CD4-positive, alpha-beta T cell (primary cell): ENCODE measurements around the gene TOMM5. TPM values are rescaled to one million over a fixed set of nuclear protein-coding genes. Genes with fewer than 3 reads are reported as not detected.

Experiments
- ATAC-seq: fragments of 200-7000 bp; cut with Tn5 transposase; one replicate; pipeline ENCODE4 v1.10.0; 2022; ENCODE audit warnings: mild to moderate bottlenecking; ENCODE audit not compliant: poor library complexity
- CTCF ChIA-PET: fragments of 350-600 bp; sonication (Branson Sonifier 250); formaldehyde crosslinking; loops from one replicate; lab custom pipeline; 2021; ENCODE audit warnings: antibody characterized with exemption, inconsistent platforms; lab: Charles Lee
- POLR2A ChIA-PET: fragments of 350-600 bp; sonication (Branson Sonifier 250); formaldehyde crosslinking; loops from one replicate; lab custom pipeline; 2021; ENCODE audit warnings: antibody characterized with exemption, inconsistent platforms; lab: Charles Lee
- DNase-seq, 14 experiments: peaks; one replicate each; pipeline ENCODE4 v3.0.0-alpha.2; 2013 to 2020; ENCODE audit warnings: mixed read lengths in 2 of 14
- H3K27ac ChIP-seq, 2 donors: one replicate each; pipeline versions ENCODE4 v1.5.1 to v1.7.0; 2013; ENCODE audit warnings: low read length in 2 of 2, low read depth in 1 of 2, mild to moderate bottlenecking in 1 of 2
- H3K27me3 ChIP-seq, 2 experiments: 1 replicate in 1 of 2; 2 replicates in 1 of 2; pipeline versions ENCODE4 v1.6.1 to v1.7.0; 2013; ENCODE audit warnings: low read length in 2 of 2, control low read depth in 1 of 2, mild to moderate bottlenecking in 1 of 2, moderate library complexity in 1 of 2; ENCODE audit not compliant: insufficient read depth in 2 of 2, control insufficient read depth in 1 of 2
- H3K36me3 ChIP-seq: one replicate; pipeline ENCODE4 v1.6.1; 2013; ENCODE audit warnings: low read length, control low read depth; ENCODE audit not compliant: insufficient read depth
- H3K4me1 ChIP-seq: one replicate; pipeline ENCODE4 v1.6.1; 2013; ENCODE audit warnings: low read length, control low read depth; ENCODE audit not compliant: insufficient read depth
- H3K4me3 ChIP-seq: one replicate; pipeline ENCODE4 v1.5.1; 2013; ENCODE audit warnings: mild to moderate bottlenecking, low read length, moderate library complexity
- H3K9me3 ChIP-seq, 2 experiments: 1 replicate in 1 of 2; 2 replicates in 1 of 2; pipeline versions ENCODE4 v1.6.1 to v1.7.0; 2013; ENCODE audit warnings: low read length in 2 of 2, mild to moderate bottlenecking in 2 of 2, control low read depth in 1 of 2, moderate library complexity in 1 of 2; ENCODE audit not compliant: control insufficient read depth in 1 of 2, insufficient read depth in 1 of 2
- H3K27ac Mint-ChIP-seq: one replicate; pipeline ENCODE4 v1.8.0; 2020; ENCODE audit warnings: mixed read lengths
- H3K27me3 Mint-ChIP-seq: one replicate; pipeline ENCODE4 v1.8.0; 2021; ENCODE audit warnings: mixed read lengths
- H3K36me3 Mint-ChIP-seq: one replicate; pipeline ENCODE4 v1.8.0; 2021; ENCODE audit warnings: low read depth, mixed read lengths
- H3K4me1 Mint-ChIP-seq: one replicate; pipeline ENCODE4 v1.8.0; 2021; ENCODE audit warnings: low read depth, mixed read lengths
- H3K4me3 Mint-ChIP-seq: one replicate; pipeline ENCODE4 v1.8.0; 2020; ENCODE audit warnings: mild to moderate bottlenecking, mixed read lengths
- H3K9me3 Mint-ChIP-seq: one replicate; pipeline ENCODE4 v1.8.0; 2020; ENCODE audit warnings: mixed read lengths
- intact Hi-C, 2 experiments: fragments of 100-400 bp; cut with DNase I in 1 of 2; cut with micrococcal nuclease in 1 of 2; formaldehyde crosslinking; loops; one replicate each; pipeline versions ENCODE4 v1.15.1 to v1.9.0; 2023 to 2025; cut with DNase I, micrococcal nuclease
- total RNA-seq, 174 experiments: library from RNA in 2 of 174; stranded (reverse) in 2 of 174; gene quantifications; one replicate each; pipeline ENCODE4 v1.2.3 and lab custom pipeline; 2021 to 2026
- TF ChIP-seq, protein P1 (sequence below): fragments of 200-600 bp; IDR thresholded peaks from one replicate; pipeline ENCODE4 v1.8.0; 2022; ENCODE audit warnings: antibody characterized with exemption, mild to moderate bottlenecking

TOMM5 gene
- total RNA-seq, 2 experiments from 2014 or later = 31.4 to 35.3 TPM

DNA sequence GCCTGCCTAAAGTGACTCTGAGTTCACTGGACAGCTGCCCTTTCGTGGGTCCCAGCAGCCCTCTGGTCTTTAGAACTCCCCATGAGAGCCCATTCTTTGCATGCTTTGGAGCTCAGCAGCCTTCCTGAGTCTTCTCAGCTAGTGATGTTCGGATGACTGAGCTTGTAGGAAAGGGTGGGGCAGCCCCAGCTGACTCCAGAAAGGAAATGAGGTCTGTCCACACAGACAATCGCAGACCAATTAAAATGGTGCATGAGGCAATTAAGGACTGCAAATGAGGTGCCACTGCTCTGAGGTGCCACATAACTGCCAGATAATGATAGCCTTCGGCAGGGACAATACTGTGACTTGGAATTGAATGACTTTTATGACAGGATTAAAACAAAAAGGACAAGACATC, 25.4 kb upstream of the TOMM5 start:
- TF ChIP-seq, protein P1, sequence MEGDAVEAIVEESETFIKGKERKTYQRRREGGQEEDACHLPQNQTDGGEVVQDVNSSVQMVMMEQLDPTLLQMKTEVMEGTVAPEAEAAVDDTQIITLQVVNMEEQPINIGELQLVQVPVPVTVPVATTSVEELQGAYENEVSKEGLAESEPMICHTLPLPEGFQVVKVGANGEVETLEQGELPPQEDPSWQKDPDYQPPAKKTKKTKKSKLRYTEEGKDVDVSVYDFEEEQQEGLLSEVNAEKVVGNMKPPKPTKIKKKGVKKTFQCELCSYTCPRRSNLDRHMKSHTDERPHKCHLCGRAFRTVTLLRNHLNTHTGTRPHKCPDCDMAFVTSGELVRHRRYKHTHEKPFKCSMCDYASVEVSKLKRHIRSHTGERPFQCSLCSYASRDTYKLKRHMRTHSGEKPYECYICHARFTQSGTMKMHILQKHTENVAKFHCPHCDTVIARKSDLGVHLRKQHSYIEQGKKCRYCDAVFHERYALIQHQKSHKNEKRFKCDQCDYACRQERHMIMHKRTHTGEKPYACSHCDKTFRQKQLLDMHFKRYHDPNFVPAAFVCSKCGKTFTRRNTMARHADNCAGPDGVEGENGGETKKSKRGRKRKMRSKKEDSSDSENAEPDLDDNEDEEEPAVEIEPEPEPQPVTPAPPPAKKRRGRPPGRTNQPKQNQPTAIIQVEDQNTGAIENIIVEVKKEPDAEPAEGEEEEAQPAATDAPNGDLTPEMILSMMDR = no peak

DNA sequence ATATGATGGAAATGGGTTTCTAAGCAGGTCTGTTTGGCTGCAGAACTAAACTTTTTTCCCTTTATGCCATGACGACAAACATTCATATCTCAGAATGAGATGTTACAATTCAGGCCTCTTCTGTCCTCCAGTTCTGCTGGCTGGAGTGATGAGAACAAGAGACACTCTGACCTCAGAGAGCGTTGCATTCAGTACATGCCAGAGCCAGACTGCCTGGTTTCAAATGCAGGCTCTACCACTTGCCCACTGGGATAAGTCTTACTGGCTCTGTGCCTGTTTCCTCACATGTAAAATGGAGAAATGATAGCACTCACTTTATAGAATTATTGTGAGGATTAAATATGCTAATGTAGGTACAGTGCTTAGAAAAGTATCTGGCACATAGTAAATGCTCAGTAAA, 24.8 kb upstream of the TOMM5 start:
- Histone ChIP-seq H3K4me3 (no peak overlapping the region), H3K4me1 (peaks cover 3% of the 10 kb centered on the region), H3K36me3 (no peaks in the 10 kb centered on the region), H3K9me3 (no peaks in the 10 kb centered on the region), H3K27ac (no peak overlapping the region), H3K27me3 (no peaks in the 10 kb centered on the region)
- no peaks in the 10 kb centered on the region for H3K9me3 Mint-ChIP-seq
- H3K27me3 Mint-ChIP-seq = peaks cover 15% of the 10 kb centered on the region
- no peak overlapping the region for H3K4me3 Mint-ChIP-seq
- ATAC-seq = no peak
- no peaks in the 10 kb centered on the region for H3K4me1 Mint-ChIP-seq
- no peak overlapping the region for H3K27ac Mint-ChIP-seq
- POLR2A ChIA-PET = no interaction called here
- H3K36me3 Mint-ChIP-seq = no peaks in the 10 kb centered on the region
- intact Hi-C loops = loop anchor here in 1 of 2 experiments (5.0 kb wide), 1 partner anchor 50 kb away; no protein-coding TSS in a partner anchor
- TF ChIP-seq, protein P1 = no peak
- CTCF ChIA-PET = no interaction called here
- DNase-seq = no peak

More for the DNA sequence above, 25.4 kb upstream of the TOMM5 start:
- CTCF ChIA-PET = no interaction called here
- H3K4me3 ChIP-seq = no peak overlapping the region
- no peak for ATAC-seq
- Mint-ChIP-seq H3K9me3 (no peaks in the 10 kb centered on the region), H3K4me3 (no peak overlapping the region), H3K27me3 (peaks cover 13% of the 10 kb centered on the region), H3K4me1 (no peaks in the 10 kb centered on the region), H3K36me3 (no peaks in the 10 kb centered on the region), H3K27ac (no peak overlapping the region)
- no peaks in the 10 kb centered on the region for H3K36me3 ChIP-seq
- H3K9me3 ChIP-seq = no peaks in the 10 kb centered on the region
- H3K27me3 ChIP-seq = no peaks in the 10 kb centered on the region
- POLR2A ChIA-PET = no interaction called here
- DNase-seq = no peak
- peaks cover 3% of the 10 kb centered on the region for H3K4me1 ChIP-seq
- intact Hi-C loops = loop anchor here in 1 of 2 experiments (5.0 kb wide), 1 partner anchor 51 kb away; no protein-coding TSS in a partner anchor
- no peak overlapping the region for H3K27ac ChIP-seq

DNA sequence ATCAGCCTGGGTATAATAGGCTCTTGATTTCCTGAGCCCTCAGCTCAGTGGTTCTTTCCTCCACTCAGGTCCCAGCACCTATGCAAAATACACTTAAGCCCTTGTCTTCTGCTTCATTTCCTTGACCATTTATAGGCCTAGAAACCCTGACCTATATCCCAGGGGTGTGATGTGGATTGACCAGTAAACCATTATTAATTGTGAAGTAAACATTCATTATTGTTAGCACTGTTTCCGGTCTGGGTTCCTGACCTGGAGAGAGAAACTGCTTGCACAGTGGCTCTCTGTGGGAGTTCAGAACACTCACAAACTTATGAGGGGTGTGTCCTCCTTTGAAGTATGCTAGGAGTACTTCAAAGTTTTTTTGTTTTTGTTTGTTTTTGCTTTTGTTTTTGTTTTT, 19.6 kb upstream of the TOMM5 start:
- Mint-ChIP-seq H3K4me3 (no peak overlapping the region), H3K27ac (no peak overlapping the region), H3K27me3 (peaks cover 30% of the 10 kb centered on the region), H3K4me1 (no peaks in the 10 kb centered on the region), H3K9me3 (no peaks in the 10 kb centered on the region), H3K36me3 (no peaks in the 10 kb centered on the region)
- ChIA-PET CTCF (no interaction called here), POLR2A (no interaction called here)
- Histone ChIP-seq H3K4me3 (no peak overlapping the region), H3K4me1 (no peaks in the 10 kb centered on the region), H3K36me3 (no peaks in the 10 kb centered on the region), H3K9me3 (no peaks in the 10 kb centered on the region), H3K27me3 (no peaks in the 10 kb centered on the region), H3K27ac (no peak overlapping the region)
- intact Hi-C loops = no loop called here
- ATAC-seq (no peak), DNase-seq (no peak)
- TF ChIP-seq, protein P1 = no peak
